Measurements from ENCODE around the gene BRD3OS. TPM values are rescaled to one million over a fixed set of nuclear protein-coding genes. Genes with fewer than 3 reads are reported as not detected.

The BRD3OS gene
- total and polyA plus RNA-seq, 10 of the 15 experiments (the other 5 are each of a cell fraction or from before 2014, with no cell fraction given), result 2.1 to 13.7 (median 10.7) TPM

DNA sequence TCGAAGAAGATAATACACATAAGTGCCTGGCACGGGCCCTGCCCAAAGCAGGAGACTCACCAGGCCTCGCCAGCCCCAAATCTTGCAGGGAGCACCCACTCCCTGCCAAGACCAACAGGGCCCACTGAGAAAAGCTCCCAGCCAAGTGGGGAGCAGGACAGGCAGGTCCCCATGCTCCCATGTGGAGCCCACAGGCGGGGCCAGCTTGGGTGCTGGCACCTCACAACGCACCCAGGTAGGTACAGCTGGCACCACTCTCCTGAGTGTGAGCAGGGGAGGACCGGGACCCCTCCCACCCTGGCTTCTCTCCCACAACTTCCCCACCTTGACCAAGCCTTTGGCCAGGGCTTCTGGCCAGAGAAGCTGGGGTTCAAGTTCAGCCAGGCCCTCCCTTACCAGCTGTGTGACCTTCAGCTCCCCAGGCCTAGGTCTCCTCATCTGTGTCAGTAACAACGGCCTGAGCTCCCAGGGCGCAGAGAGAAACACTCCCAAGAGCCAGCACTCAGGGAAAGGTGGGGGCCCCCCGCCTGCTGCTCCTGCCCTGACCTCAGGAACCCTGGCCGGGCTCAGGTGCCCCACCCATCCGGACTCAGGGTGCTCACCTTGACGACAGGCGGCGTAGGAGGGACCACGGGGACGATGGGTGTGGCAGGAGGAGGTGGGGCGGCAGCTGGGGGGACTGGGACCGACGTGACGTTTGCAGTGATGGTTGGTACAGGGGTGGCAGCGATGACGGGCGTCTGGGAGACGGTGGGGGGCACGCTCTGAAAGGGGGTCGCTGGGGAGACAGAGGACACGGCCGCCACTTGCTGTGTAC lies 24.7 kb downstream of the BRD3OS start:
- H3K9ac ChIP-seq (ENCODE audit: control insufficient read depth, insufficient read depth, low read length), result no peak overlapping the region
- FAIRE-seq (no peak), ATAC-seq (no peak), DNase-seq (ENCODE audit: low read depth, low spot score) (no peak)
- no TSS peak for BruUV-seq (replicated peaks)
- H3K27ac ChIP-seq (ENCODE audit: control insufficient read depth, insufficient read depth), result no peak overlapping the region
- H3K4me3 ChIP-seq, result no peak overlapping the region
- ChIA-PET RAD21 (ENCODE audit: unreplicated experiment) (no interaction called here), CTCF (no interaction called here), POLR2A (no interaction called here), SMC1A (ENCODE audit: uncharacterized antibody, unreplicated experiment) (no interaction called here)
- no peaks in the 10 kb centered on the region for H3K4me1 ChIP-seq (ENCODE audit: control insufficient read depth, insufficient read depth, low read length)
- no peaks in the 10 kb centered on the region for H3K79me2 ChIP-seq (ENCODE audit: control insufficient read depth, insufficient read depth, low read length)
- no peaks in the 10 kb centered on the region for H4K20me1 ChIP-seq (ENCODE audit: control insufficient read depth, insufficient read depth)
- H3K9me3 ChIP-seq (replicated peaks; ENCODE audit: control insufficient read depth, insufficient read depth, low read length), result no peaks in the 10 kb centered on the region
- TF ChIP-seq, protein P1, sequence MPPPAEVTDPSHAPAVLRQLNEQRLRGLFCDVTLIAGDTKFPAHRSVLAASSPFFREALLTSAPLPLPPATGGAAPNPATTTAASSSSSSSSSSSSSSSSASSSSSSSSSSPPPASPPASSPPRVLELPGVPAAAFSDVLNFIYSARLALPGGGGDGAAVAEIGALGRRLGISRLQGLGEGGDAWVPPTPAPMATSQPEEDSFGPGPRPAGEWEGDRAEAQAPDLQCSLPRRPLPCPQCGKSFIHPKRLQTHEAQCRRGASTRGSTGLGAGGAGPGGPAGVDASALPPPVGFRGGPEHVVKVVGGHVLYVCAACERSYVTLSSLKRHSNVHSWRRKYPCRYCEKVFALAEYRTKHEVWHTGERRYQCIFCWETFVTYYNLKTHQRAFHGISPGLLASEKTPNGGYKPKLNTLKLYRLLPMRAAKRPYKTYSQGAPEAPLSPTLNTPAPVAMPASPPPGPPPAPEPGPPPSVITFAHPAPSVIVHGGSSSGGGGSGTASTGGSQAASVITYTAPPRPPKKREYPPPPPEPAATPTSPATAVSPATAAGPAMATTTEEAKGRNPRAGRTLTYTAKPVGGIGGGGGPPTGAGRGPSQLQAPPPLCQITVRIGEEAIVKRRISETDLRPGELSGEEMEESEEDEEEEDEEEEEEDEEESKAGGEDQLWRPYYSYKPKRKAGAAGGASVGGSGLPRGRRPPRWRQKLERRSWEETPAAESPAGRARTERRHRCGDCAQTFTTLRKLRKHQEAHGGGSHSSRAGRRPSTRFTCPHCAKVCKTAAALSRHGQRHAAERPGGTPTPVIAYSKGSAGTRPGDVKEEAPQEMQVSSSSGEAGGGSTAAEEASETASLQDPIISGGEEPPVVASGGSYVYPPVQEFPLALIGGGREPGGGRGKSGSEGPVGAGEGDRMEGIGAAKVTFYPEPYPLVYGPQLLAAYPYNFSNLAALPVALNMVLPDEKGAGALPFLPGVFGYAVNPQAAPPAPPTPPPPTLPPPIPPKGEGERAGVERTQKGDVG (CRISPR knock-in tag; IDR thresholded peaks at IDR 0.05), result no peak
- TF ChIP-seq CREB1 (IDR thresholded peaks at IDR 0.05; ENCODE audit: low read depth), result no peak
- no peak for TF ChIP-seq KLF5 (IDR thresholded peaks at IDR 0.05; ENCODE audit: partially characterized antibody)
- TF ChIP-seq, protein P2, sequence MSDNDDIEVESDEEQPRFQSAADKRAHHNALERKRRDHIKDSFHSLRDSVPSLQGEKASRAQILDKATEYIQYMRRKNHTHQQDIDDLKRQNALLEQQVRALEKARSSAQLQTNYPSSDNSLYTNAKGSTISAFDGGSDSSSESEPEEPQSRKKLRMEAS (IDR thresholded peaks at IDR 0.05; ENCODE audit: low read depth, low read length), result no peak
- TF ChIP-seq STAT1 (conservative IDR thresholded peaks at IDR 0.05), result no peak
- no peak for TF ChIP-seq KAT2A (conservative IDR thresholded peaks at IDR 0.05; ENCODE audit: control insufficient read depth, low read depth, low read length)
- TF ChIP-seq EZH2 (IDR thresholded peaks at IDR 0.05; ENCODE audit: borderline replicate concordance, control insufficient read depth, low read depth, low read length), result no peak
- no peak for TF ChIP-seq ZSCAN29 (IDR thresholded peaks at IDR 0.05)
- TF ChIP-seq CHD4 (IDR thresholded peaks at IDR 0.05), result no peak
- no peak for TF ChIP-seq BHLHE40 (IDR thresholded peaks at IDR 0.05; ENCODE audit: borderline replicate concordance in 1 of 2, low read depth in 2 of 2, low read length in 1 of 2)
- TF ChIP-seq NBN (IDR thresholded peaks at IDR 0.05), result no peak
- no peak for TF ChIP-seq JUND (IDR thresholded peaks at IDR 0.05; ENCODE audit: low read depth, low read length)
- TF ChIP-seq PAX5 (IDR thresholded peaks at IDR 0.05; ENCODE audit: borderline replicate concordance, low read depth, low read length), result no peak
- no peak for TF ChIP-seq SPI1 (IDR thresholded peaks at IDR 0.05; ENCODE audit: borderline replicate concordance, insufficient read depth, low read depth, low read length)
- H3K36me3 ChIP-seq (ENCODE audit: control insufficient read depth in 2 of 2, insufficient read depth in 2 of 2, low read length in 1 of 2), result peaks cover 0 to 27% of the 10 kb centered on the region in 2 experiments; a peak in 3 of 4 replicates
- in situ Hi-C loops (cut with MboI), result no loop called here
- H3K27me3 ChIP-seq (replicated peaks in 1 of 2; ENCODE audit: control insufficient read depth in 2 of 2, insufficient read depth in 2 of 2, low read length in 1 of 2), result no peaks in the 10 kb centered on the region
- no peak overlapping the region for H3K4me2 ChIP-seq (ENCODE audit: control insufficient read depth, insufficient read depth)
- no peak overlapping the region for H2AFZ ChIP-seq (ENCODE audit: control insufficient read depth, low read depth, low read length)
- 96% methylated on average over 27 of the region's 28 CpGs for WGBS (ENCODE audit: insufficient coverage, insufficient replicate concordance, low lambda C conversion rate, missing lambda C conversion rate)
- intact Hi-C loops (cut with micrococcal nuclease; ENCODE audit: unreplicated experiment), result no loop called here

Data from GM12878 (cell line).